ENCODE data around the gene GNB4.

The GNB4 gene

GRCh38 chr3:179454887-179455286 is 3.6 kb upstream of the GNB4 start:
- Histone ChIP-seq H2AFZ (ENCODE audit: low read depth, low read length) (no peak overlapping the region), H3K9me3 (ENCODE audit: low read length) (no peaks in the 10 kb centered on the region), H3K27me3 (ENCODE audit: insufficient read depth, low read length) (no peaks in the 10 kb centered on the region)

DNA sequence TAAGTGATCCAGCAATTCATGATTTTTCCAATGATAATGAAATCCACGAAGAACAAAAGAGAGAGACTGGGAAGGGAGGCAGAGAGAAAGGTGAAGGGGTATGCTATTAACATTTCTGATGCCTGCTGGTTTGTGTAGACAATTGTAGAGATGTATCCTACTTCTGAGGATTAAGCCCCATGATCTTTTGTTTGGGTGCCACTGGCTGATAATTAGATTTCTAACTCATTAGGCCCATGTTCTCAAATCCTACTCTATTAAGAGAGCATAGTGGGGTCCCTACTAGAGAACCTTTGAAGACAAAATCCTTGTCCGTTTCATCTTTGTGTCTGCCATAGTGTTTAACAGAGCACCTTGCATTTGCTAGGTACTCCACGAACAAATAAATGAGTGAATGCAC is 2.7 kb upstream of the GNB4 start:
- Histone ChIP-seq H3K4me1 (ENCODE audit: insufficient read depth, low read length) (peaks cover 7% of the 10 kb centered on the region), H3K4me3 (ENCODE audit: low read length) (no peak overlapping the region), H3K36me3 (ENCODE audit: insufficient read depth, low read length) (no peaks in the 10 kb centered on the region), H3K27me3 (ENCODE audit: insufficient read depth, low read length) (no peaks in the 10 kb centered on the region), H3K9me3 (ENCODE audit: low read length) (no peaks in the 10 kb centered on the region), H2AFZ (ENCODE audit: low read depth, low read length) (no peak overlapping the region)

More at GRCh38 chr3:179454887-179455286, 3.6 kb upstream of the GNB4 start:
- Histone ChIP-seq H3K4me3 (ENCODE audit: low read length) (no peak overlapping the region), H3K36me3 (ENCODE audit: insufficient read depth, low read length) (no peaks in the 10 kb centered on the region), H3K4me1 (ENCODE audit: insufficient read depth, low read length) (no peaks in the 10 kb centered on the region)

DNA sequence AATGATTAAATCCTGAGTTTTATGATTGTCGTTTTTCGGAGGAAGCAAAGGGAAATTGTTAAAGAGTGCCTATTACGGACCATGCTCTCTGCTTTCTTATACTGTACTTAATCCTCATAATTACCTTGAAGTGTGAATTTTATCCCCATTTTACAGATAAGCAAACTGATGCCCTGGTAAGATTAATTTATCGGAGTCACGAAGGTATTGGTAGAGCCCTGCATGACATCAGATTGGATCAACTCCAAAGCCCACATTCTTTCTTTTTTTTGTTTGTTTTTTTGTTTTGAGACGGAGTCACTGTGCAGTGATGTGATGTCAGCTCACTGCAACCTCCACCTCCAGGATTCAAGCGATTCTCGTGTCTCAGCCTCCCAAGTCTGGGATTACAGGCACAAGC is 1.6 kb upstream of the GNB4 start:
- Histone ChIP-seq H3K4me1 (ENCODE audit: insufficient read depth, low read length) (peaks cover 7% of the 10 kb centered on the region), H3K9me3 (ENCODE audit: low read length) (peaks cover under 1% of the 10 kb centered on the region), H3K27me3 (ENCODE audit: insufficient read depth, low read length) (no peaks in the 10 kb centered on the region), H3K36me3 (ENCODE audit: insufficient read depth, low read length) (no peaks in the 10 kb centered on the region), H3K4me3 (ENCODE audit: low read length) (no peak overlapping the region), H2AFZ (ENCODE audit: low read depth, low read length) (peak overlapping the region; percentile 99)

- no peaks in the 10 kb centered on the region for H3K27me3 ChIP-seq (ENCODE audit: insufficient read depth, low read length)
- H3K4me1 ChIP-seq (ENCODE audit: insufficient read depth, low read length) = peaks cover 7% of the 10 kb centered on the region
- peaks cover 2% of the 10 kb centered on the region for H3K9me3 ChIP-seq (ENCODE audit: low read length)
- H2AFZ ChIP-seq (ENCODE audit: low read depth, low read length) = peak overlapping the region; percentile 99
- H3K4me3 ChIP-seq (ENCODE audit: low read length) = peak overlapping the region; percentile 96
- no peaks in the 10 kb centered on the region for H3K36me3 ChIP-seq (ENCODE audit: insufficient read depth, low read length)
These were observed 900 bp upstream of the GNB4 start for GRCh38 chr3:179452176-179452564.

- Histone ChIP-seq H2AFZ (ENCODE audit: low read depth, low read length) (peak overlapping the region; percentile 99), H3K27me3 (ENCODE audit: insufficient read depth, low read length) (no peaks in the 10 kb centered on the region), H3K4me1 (ENCODE audit: insufficient read depth, low read length) (peaks cover 7% of the 10 kb centered on the region), H3K4me3 (ENCODE audit: low read length) (peak overlapping the region; percentile 96), H3K36me3 (ENCODE audit: insufficient read depth, low read length) (no peaks in the 10 kb centered on the region), H3K9me3 (ENCODE audit: low read length) (peaks cover 2% of the 10 kb centered on the region)
These were observed 387 bp downstream of the GNB4 start for GRCh38 chr3:179450901-179451264.

DNA sequence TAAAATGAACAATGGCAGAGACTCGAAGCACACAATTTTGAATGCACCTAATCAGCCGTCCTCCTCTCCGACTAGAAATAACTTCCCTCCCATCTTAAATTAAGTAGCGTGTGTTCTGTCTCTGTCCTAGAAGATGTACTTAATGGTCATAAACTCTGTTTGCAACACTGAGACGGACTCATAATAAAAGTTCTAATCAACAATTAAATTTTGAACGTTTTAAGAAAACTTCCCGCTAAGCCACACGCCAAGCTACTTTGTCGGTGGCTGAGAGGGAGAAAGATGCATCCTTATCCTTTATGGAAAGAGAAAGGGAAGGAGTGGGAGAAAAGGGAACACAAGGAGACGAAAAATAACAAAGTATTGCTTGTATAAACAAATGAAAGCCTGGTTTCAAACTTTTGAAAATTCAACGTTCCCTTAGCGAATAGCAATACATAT is 989 bp downstream of the GNB4 start:
- Histone ChIP-seq H3K27me3 (ENCODE audit: insufficient read depth, low read length) (no peaks in the 10 kb centered on the region), H3K36me3 (ENCODE audit: insufficient read depth, low read length) (no peaks in the 10 kb centered on the region), H3K4me1 (ENCODE audit: insufficient read depth, low read length) (peaks cover 7% of the 10 kb centered on the region), H3K4me3 (ENCODE audit: low read length) (peak overlapping the region; percentile 96), H3K9me3 (ENCODE audit: low read length) (peaks cover 2% of the 10 kb centered on the region), H2AFZ (ENCODE audit: low read depth, low read length) (peak overlapping the region; percentile 99)

- Histone ChIP-seq H3K9me3 (ENCODE audit: low read length) (peaks cover 2% of the 10 kb centered on the region), H3K4me3 (ENCODE audit: low read length) (peak overlapping the region; percentile 96), H3K36me3 (ENCODE audit: insufficient read depth, low read length) (no peaks in the 10 kb centered on the region), H3K4me1 (ENCODE audit: insufficient read depth, low read length) (peaks cover 7% of the 10 kb centered on the region), H3K27me3 (ENCODE audit: insufficient read depth, low read length) (no peaks in the 10 kb centered on the region), H2AFZ (ENCODE audit: low read depth, low read length) (no peak overlapping the region)
These were observed 1.6 kb downstream of the GNB4 start for GRCh38 chr3:179449636-179450035.

- no peak overlapping the region for H3K4me3 ChIP-seq (ENCODE audit: low read length)
- H2AFZ ChIP-seq (ENCODE audit: low read depth, low read length) = no peak overlapping the region
- no peaks in the 10 kb centered on the region for H3K27me3 ChIP-seq (ENCODE audit: insufficient read depth, low read length)
- peaks cover 2% of the 10 kb centered on the region for H3K9me3 ChIP-seq (ENCODE audit: low read length)
- H3K36me3 ChIP-seq (ENCODE audit: insufficient read depth, low read length) = no peaks in the 10 kb centered on the region
- H3K4me1 ChIP-seq (ENCODE audit: insufficient read depth, low read length) = peaks cover 7% of the 10 kb centered on the region
These were observed 4.0 kb downstream of the GNB4 start for GRCh38 chr3:179447251-179447650.

DNA sequence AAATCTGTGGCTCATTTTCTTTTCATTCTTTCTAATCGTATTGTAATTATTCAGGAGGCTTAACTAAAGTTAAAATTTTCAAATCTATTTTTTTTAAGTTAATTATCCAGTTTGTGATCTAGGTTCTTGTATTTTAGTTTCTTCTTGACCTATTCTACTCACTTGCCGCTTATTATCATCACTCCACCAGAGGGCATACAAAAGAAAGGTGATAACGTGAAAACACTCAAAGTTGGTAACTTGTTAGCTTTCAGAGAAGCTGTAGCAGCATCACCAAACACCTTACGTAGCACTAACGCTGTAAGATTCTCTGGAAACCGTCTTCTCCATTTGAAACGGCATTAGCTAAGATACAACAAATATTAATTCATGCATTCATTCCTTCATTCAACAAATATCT is 4.8 kb downstream of the GNB4 start:
- no peaks in the 10 kb centered on the region for H3K36me3 ChIP-seq (ENCODE audit: insufficient read depth, low read length)

GRCh38 chr3:179438841-179439240 is 12.4 kb downstream of the GNB4 start:
- no peaks in the 10 kb centered on the region for H3K27me3 ChIP-seq (ENCODE audit: insufficient read depth, low read length)
- no peak overlapping the region for H3K4me3 ChIP-seq (ENCODE audit: low read length)
- H3K36me3 ChIP-seq (ENCODE audit: insufficient read depth, low read length) = no peaks in the 10 kb centered on the region
- no peaks in the 10 kb centered on the region for H3K4me1 ChIP-seq (ENCODE audit: insufficient read depth, low read length)
- no peak overlapping the region for H2AFZ ChIP-seq (ENCODE audit: low read depth, low read length)
- no peaks in the 10 kb centered on the region for H3K9me3 ChIP-seq (ENCODE audit: low read length)

More for the DNA sequence above, 4.8 kb downstream of the GNB4 start:
- Histone ChIP-seq H3K27me3 (ENCODE audit: insufficient read depth, low read length) (no peaks in the 10 kb centered on the region), H3K9me3 (ENCODE audit: low read length) (peaks cover 2% of the 10 kb centered on the region), H3K4me3 (ENCODE audit: low read length) (no peak overlapping the region), H3K4me1 (ENCODE audit: insufficient read depth, low read length) (peaks cover 7% of the 10 kb centered on the region), H2AFZ (ENCODE audit: low read depth, low read length) (no peak overlapping the region)

- no peak overlapping the region for H3K4me3 ChIP-seq (ENCODE audit: low read length)
- H3K27me3 ChIP-seq (ENCODE audit: insufficient read depth, low read length) = no peaks in the 10 kb centered on the region
- H3K9me3 ChIP-seq (ENCODE audit: low read length) = no peaks in the 10 kb centered on the region
- no peak overlapping the region for H2AFZ ChIP-seq (ENCODE audit: low read depth, low read length)
- H3K4me1 ChIP-seq (ENCODE audit: insufficient read depth, low read length) = peaks cover 12% of the 10 kb centered on the region
- H3K36me3 ChIP-seq (ENCODE audit: insufficient read depth, low read length) = no peaks in the 10 kb centered on the region
These were observed 14.8 kb downstream of the GNB4 start for GRCh38 chr3:179436517-179436916.

DNA sequence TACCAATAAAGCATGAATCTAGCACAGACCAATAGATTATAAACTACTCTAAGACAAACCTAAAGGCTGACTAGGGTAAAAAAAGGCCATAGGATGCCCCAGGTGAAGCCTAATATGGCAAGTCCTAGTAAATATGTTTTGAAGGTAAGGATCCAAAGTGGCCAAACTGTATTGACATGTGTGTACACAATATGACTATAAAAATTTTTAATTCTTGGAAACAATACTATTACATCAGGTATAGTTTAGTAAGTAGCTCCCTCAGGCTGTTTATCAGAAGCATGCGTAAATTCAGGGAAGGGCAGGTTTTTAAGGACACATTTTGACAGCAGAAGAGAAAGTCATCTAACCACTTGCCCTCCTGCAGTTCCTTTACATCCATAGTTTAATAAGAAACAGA is 18.8 kb downstream of the GNB4 start:
- peaks cover 12% of the 10 kb centered on the region for H3K4me1 ChIP-seq (ENCODE audit: insufficient read depth, low read length)
- no peaks in the 10 kb centered on the region for H3K27me3 ChIP-seq (ENCODE audit: insufficient read depth, low read length)
- no peak overlapping the region for H2AFZ ChIP-seq (ENCODE audit: low read depth, low read length)
- H3K4me3 ChIP-seq (ENCODE audit: low read length) = no peak overlapping the region
- no peaks in the 10 kb centered on the region for H3K36me3 ChIP-seq (ENCODE audit: insufficient read depth, low read length)
- H3K9me3 ChIP-seq (ENCODE audit: low read length) = no peaks in the 10 kb centered on the region

DNA sequence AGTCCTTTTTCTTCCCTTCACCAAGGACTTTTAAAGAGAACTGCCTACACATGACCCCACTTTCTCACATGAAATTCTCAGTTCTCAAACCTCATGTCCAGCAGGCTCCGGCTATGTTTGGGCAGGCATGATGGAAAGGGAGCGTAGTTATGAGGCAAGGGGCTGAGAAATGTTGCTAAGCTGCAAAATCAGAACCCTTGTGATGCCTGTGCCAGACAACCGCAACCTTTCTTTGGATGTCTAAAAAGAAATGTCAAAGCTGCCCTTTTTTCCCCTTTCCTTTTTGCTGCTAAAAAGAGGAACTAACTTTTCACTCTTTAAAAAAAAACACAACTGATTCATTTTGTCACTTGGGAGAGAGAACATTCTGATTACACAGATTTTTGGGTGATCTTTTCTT is 19.2 kb downstream of the GNB4 start:
- no peaks in the 10 kb centered on the region for H3K36me3 ChIP-seq (ENCODE audit: insufficient read depth, low read length)
- no peaks in the 10 kb centered on the region for H3K9me3 ChIP-seq (ENCODE audit: low read length)
- no peak overlapping the region for H2AFZ ChIP-seq (ENCODE audit: low read depth, low read length)
- no peaks in the 10 kb centered on the region for H3K27me3 ChIP-seq (ENCODE audit: insufficient read depth, low read length)
- no peak overlapping the region for H3K4me3 ChIP-seq (ENCODE audit: low read length)
- peaks cover 12% of the 10 kb centered on the region for H3K4me1 ChIP-seq (ENCODE audit: insufficient read depth, low read length)

DNA sequence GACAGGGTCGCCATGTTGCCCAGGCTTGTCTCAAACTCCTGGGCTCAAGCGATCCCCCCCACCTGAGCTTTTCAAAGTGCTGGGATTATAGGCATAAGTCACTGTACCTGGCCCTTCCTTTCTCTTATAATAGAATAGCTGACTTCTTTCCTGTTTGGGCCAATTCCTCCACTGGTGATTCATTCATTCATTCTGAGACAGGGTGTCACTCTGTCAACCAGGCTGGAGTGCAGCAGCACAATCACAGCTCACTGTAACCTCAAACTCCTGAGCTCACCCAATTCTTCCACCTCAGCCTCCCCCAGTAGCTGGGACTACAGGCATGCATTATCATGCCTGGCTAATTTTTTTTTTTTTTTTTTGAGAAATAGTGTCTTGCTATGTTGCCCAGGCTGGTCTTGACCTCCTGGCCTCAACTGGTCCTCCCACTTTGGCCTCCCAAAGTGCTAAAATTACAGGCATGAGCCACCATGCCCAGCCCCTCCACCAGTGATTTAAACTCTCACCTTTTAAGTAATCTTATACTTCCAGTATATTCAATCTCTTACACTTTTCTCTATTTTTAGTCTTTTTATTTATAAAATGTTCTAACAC is 20.9 kb downstream of the GNB4 start:
- H3K4me3 ChIP-seq (ENCODE audit: low read length) = no peak overlapping the region
- H3K9me3 ChIP-seq (ENCODE audit: low read length) = no peaks in the 10 kb centered on the region
- no peak overlapping the region for H2AFZ ChIP-seq (ENCODE audit: low read depth, low read length)
- H3K4me1 ChIP-seq (ENCODE audit: insufficient read depth, low read length) = peaks cover 12% of the 10 kb centered on the region
- H3K27me3 ChIP-seq (ENCODE audit: insufficient read depth, low read length) = no peaks in the 10 kb centered on the region
- peaks cover 5% of the 10 kb centered on the region for H3K36me3 ChIP-seq (ENCODE audit: insufficient read depth, low read length)
